ENCODE results near the gene C19orf81.

The C19orf81 gene

DNA sequence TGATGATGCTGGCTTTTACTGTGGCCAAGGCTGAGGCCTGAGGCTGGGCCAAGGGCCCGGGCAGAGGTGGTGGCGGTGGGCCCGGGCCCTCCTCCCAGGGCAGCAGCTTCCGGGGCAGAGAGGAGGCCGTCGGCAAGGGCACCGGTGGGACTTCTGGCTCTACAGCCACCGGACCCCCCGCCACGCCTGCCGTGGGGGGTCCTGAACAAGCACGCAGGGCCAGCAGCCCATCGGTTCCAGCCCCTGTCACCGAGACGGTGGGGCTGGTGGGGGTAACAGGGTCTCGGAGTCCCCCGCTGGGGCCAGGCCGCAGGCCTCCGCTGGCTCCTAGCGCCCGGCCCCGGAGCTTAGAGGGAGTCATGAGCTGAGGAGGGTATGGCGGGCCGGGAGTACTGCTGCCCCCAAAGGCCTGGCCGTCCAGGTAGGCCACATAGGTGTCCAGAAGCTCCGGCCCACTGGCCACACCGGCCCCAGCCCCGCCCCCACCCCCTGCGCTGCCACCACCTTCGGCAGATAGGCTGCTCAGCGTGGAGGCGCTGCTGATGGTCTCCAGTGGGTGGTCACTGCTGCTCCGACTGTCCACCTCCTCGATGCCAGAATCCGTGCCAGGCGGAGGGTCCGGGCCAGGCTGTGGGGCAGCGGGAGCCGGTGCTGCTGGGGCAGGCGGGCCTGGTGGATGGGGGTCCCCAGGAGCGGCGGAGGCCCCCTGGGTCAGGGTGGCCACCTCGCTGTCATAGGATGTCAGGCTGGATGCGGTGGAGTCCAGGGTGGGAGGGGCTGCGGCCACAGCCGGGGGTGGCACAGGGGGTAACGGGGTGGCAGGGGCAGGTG, 17.3 kb downstream of the C19orf81 start:
- Histone ChIP-seq H3K27me3 (peaks cover 97% of the 10 kb centered on the region), H3K36me3 (no peaks in the 10 kb centered on the region)
- TF ChIP-seq CTCF (IDR thresholded peaks at IDR 0.05): no peak

GRCh38 chr19:50667177-50667758, 18.0 kb downstream of the C19orf81 start:
- Histone ChIP-seq H3K4me3 (ENCODE audit: low read depth in 1 of 2, low read length in 1 of 2) (no peak overlapping the region), H3K9me3 (no peaks in the 10 kb centered on the region), H3K4me1 (ENCODE audit: control insufficient read depth in 1 of 2, insufficient read depth in 1 of 2, low read depth in 1 of 2, low read length in 1 of 2) (no peaks in the 10 kb centered on the region), H3K36me3 (no peaks in the 10 kb centered on the region), H3K27ac (no peak overlapping the region), H3K27me3 (peaks cover 97% of the 10 kb centered on the region)
- TF ChIP-seq CTCF (IDR thresholded peaks at IDR 0.05): no peak

More for the DNA sequence above, 17.3 kb downstream of the C19orf81 start:
- Histone ChIP-seq H3K4me3 (ENCODE audit: low read depth in 1 of 2, low read length in 1 of 2) (no peak overlapping the region), H3K27ac (no peak overlapping the region), H3K9me3 (no peaks in the 10 kb centered on the region), H3K4me1 (ENCODE audit: control insufficient read depth in 1 of 2, insufficient read depth in 1 of 2, low read depth in 1 of 2, low read length in 1 of 2) (no peaks in the 10 kb centered on the region)

GRCh38 chr19:50667759-50668231, 18.6 kb downstream of the C19orf81 start:
- Histone ChIP-seq H3K36me3 (no peaks in the 10 kb centered on the region), H3K27me3 (peaks cover 97% of the 10 kb centered on the region), H3K4me3 (ENCODE audit: low read depth in 1 of 2, low read length in 1 of 2) (no peak overlapping the region), H3K9me3 (no peaks in the 10 kb centered on the region), H3K27ac (no peak overlapping the region), H3K4me1 (ENCODE audit: control insufficient read depth in 1 of 2, insufficient read depth in 1 of 2, low read depth in 1 of 2, low read length in 1 of 2) (no peaks in the 10 kb centered on the region)
- TF ChIP-seq CTCF (IDR thresholded peaks at IDR 0.05): no peak

DNA sequence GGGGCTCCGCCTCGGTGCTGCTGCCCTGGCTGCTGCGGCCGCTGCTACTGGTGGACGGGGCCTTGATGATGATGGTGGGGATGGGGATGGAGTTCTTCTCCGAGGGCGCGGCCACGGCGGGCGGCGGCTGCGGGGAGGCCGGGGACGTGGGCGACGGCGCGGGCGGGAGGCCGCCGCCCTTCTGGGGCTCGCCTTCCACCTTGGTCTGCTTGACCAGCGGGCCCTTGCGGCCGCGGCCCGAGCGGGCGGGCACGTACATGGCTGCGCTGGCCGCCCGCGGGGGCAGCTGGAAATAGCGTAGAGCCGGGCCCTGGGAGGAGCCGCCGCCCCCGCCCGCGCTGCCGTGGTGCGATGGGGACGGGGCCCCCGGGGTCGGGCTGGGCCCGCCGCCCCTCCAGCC, 19.2 kb downstream of the C19orf81 start:
- peaks cover 97% of the 10 kb centered on the region for H3K27me3 ChIP-seq
- no peaks in the 10 kb centered on the region for H3K36me3 ChIP-seq
- no peak for TF ChIP-seq CTCF (IDR thresholded peaks at IDR 0.05)
- no peak overlapping the region for H3K4me3 ChIP-seq (ENCODE audit: low read depth in 1 of 2, low read length in 1 of 2)
- H3K27ac ChIP-seq: no peak overlapping the region
- H3K4me1 ChIP-seq (ENCODE audit: control insufficient read depth in 1 of 2, insufficient read depth in 1 of 2, low read depth in 1 of 2, low read length in 1 of 2): no peaks in the 10 kb centered on the region
- H3K9me3 ChIP-seq: no peaks in the 10 kb centered on the region

- Histone ChIP-seq H3K4me3 (ENCODE audit: low read depth in 1 of 2, low read length in 1 of 2) (no peak overlapping the region), H3K4me1 (ENCODE audit: control insufficient read depth in 1 of 2, insufficient read depth in 1 of 2, low read depth in 1 of 2, low read length in 1 of 2) (no peaks in the 10 kb centered on the region), H3K36me3 (no peaks in the 10 kb centered on the region), H3K9me3 (no peaks in the 10 kb centered on the region), H3K27me3 (peaks cover 100% of the 10 kb centered on the region), H3K27ac (no peak overlapping the region)
- TF ChIP-seq CTCF (IDR thresholded peaks at IDR 0.05): no peak
Measured at GRCh38 chr19:50668879-50669278, 19.6 kb downstream of the C19orf81 start.
